H1 (cell line): ENCODE data around the gene ACER1. TPM values are rescaled to one million over a fixed set of nuclear protein-coding genes. Genes with fewer than 3 reads are reported as not detected.

ENCODE experiments used
- CTCF ChIA-PET: fragments of 300-600 bp; sonication (Branson Sonifier 250); formaldehyde crosslinking; loops from one replicate; lab custom pipeline; 2021; ENCODE audit not compliant: partially characterized antibody; lab: Charles Lee
- POLR2A ChIA-PET: fragments of 300-600 bp; sonication (Branson Sonifier 250); formaldehyde crosslinking; loops from one replicate; lab custom pipeline; 2021; ENCODE audit warnings: inconsistent platforms; ENCODE audit not compliant: partially characterized antibody; lab: Charles Lee
- DNase-seq, 2 experiments: peaks; one replicate each; pipeline versions ENCODE4 v3.0.0 to v3.0.0-alpha.2; 2010 to 2022; ENCODE audit warnings: low spot score in 2 of 2, low read depth in 1 of 2, mixed read lengths in 1 of 2
- FAIRE-seq: peaks from 2 replicates; lab custom pipeline; 2011; peaks lifted over from hg19 to GRCh38; lab: Jason Lieb, UNC
- H2AFZ ChIP-seq: 2 replicates; pipeline ENCODE4 v1.8.1; 2012; ENCODE audit warnings: low read length, inconsistent platforms
- H2AK5ac ChIP-seq: 2 replicates; pipeline ENCODE4 v1.6.1; 2013; ENCODE audit warnings: low read depth, low read length
- H2BK120ac ChIP-seq: replicated peaks from 2 replicates; pipeline ENCODE3; 2013; ENCODE audit warnings: low read depth, low read length, inconsistent platforms
- H2BK12ac ChIP-seq: 2 replicates; pipeline ENCODE4 v1.6.1; 2013; ENCODE audit warnings: low read depth, low read length
- H2BK15ac ChIP-seq: 2 replicates; pipeline ENCODE4 v1.6.1; 2013; ENCODE audit warnings: low read length
- H2BK20ac ChIP-seq: 2 replicates; pipeline ENCODE4 v1.6.1; 2013; ENCODE audit warnings: low read length
- H2BK5ac ChIP-seq: 2 replicates; pipeline ENCODE4 v1.6.1; 2013; ENCODE audit warnings: low read depth, low read length
- H3K14ac ChIP-seq: 2 replicates; pipeline ENCODE4 v1.6.1; 2013; ENCODE audit warnings: inconsistent platforms; ENCODE audit not compliant: insufficient read length
- H3K18ac ChIP-seq: 2 replicates; pipeline ENCODE4 v1.6.1; 2013; ENCODE audit warnings: low read length; ENCODE audit errors: extremely low read depth
- H3K23ac ChIP-seq: 2 replicates; pipeline ENCODE4 v1.6.1; 2013; ENCODE audit warnings: inconsistent platforms; ENCODE audit not compliant: insufficient read length
- H3K23me2 ChIP-seq: 2 replicates; pipeline ENCODE4 v1.6.1; 2013; ENCODE audit warnings: low read depth, low read length
- H3K27ac ChIP-seq: 2 replicates; pipeline ENCODE4 v1.6.1; 2011; ENCODE audit warnings: low read depth, low read length, inconsistent platforms
- H3K27me3 ChIP-seq, 4 experiments: replicated peaks in 1 of 4; 1 replicate in 1 of 4; 2 replicates in 3 of 4; pipeline versions ENCODE4 v1.6.1 to v1.8.1; 2011 to 2013; ENCODE audit warnings: low read length in 3 of 4, mild to moderate bottlenecking in 3 of 4, inconsistent platforms in 2 of 4, mixed read lengths in 2 of 4, moderate library complexity in 1 of 4; ENCODE audit not compliant: control insufficient read depth in 3 of 4, insufficient read depth in 3 of 4; ENCODE audit errors: extremely low read depth in 1 of 4
- H3K36me3 ChIP-seq, 4 experiments: 2 replicates each; pipeline versions ENCODE4 v1.6.1 to v1.8.1; 2011 to 2013; ENCODE audit warnings: mild to moderate bottlenecking in 4 of 4, low read length in 3 of 4, moderate library complexity in 2 of 4, control low read depth in 1 of 4, inconsistent platforms in 1 of 4; ENCODE audit not compliant: insufficient read depth in 4 of 4, control insufficient read depth in 2 of 4
- H3K4ac ChIP-seq: replicated peaks from 2 replicates; pipeline ENCODE3; 2013; ENCODE audit warnings: low read length, low read depth, mixed read lengths, inconsistent platforms; ENCODE audit not compliant: insufficient read length
- H3K4me1 ChIP-seq, 4 experiments: replicated peaks in 1 of 4; 1 replicate in 1 of 4; 2 replicates in 3 of 4; pipeline versions ENCODE4 v1.6.1 to v1.8.1; 2011 to 2013; ENCODE audit warnings: low read length in 3 of 4, inconsistent platforms in 2 of 4, mixed read lengths in 1 of 4; ENCODE audit not compliant: insufficient read depth in 4 of 4, control insufficient read depth in 3 of 4
- H3K4me2 ChIP-seq, 2 experiments: 2 replicates each; pipeline versions ENCODE4 v1.6.1 to v1.8.1; 2011 to 2013; ENCODE audit warnings: low read depth in 2 of 2, low read length in 2 of 2, control low read depth in 1 of 2, inconsistent platforms in 1 of 2, mild to moderate bottlenecking in 1 of 2; ENCODE audit not compliant: insufficient read depth in 1 of 2
- H3K4me3 ChIP-seq, 4 experiments: fragments of 200-600, 300-600 bp in 1 of 4; sonication (generic), shearing (Covaris generic), sonication (Bioruptor Twin) in 1 of 4; 2 replicates each; pipeline versions ENCODE4 v1.5.1 to v1.8.1; 2011 to 2016; ENCODE audit warnings: low read length in 4 of 4, low read depth in 3 of 4, control low read depth in 2 of 4, inconsistent platforms in 2 of 4, mild to moderate bottlenecking in 2 of 4, mixed read lengths in 1 of 4, moderate library complexity in 1 of 4; ENCODE audit not compliant: insufficient read depth in 2 of 4; ENCODE audit errors: extremely low read depth in 1 of 4
- H3K56ac ChIP-seq: replicated peaks from 2 replicates; pipeline ENCODE3; 2013; ENCODE audit warnings: low read depth, mild to moderate bottlenecking, mixed read lengths, low read length, inconsistent platforms; ENCODE audit not compliant: insufficient read length
- H3K79me1 ChIP-seq: 2 replicates; pipeline ENCODE4 v1.6.1; 2013; ENCODE audit warnings: low read depth, low read length, control low read depth
- H3K79me2 ChIP-seq, 2 experiments: 2 replicates each; pipeline versions ENCODE4 v1.6.1 to v1.8.1; 2012 to 2013; ENCODE audit warnings: low read length in 2 of 2, mild to moderate bottlenecking in 2 of 2, inconsistent platforms in 1 of 2; ENCODE audit not compliant: insufficient read depth in 2 of 2, control insufficient read depth in 1 of 2
- H3K9ac ChIP-seq, 4 experiments: replicated peaks in 1 of 4; 1 replicate in 1 of 4; 2 replicates in 3 of 4; pipeline versions ENCODE4 v1.6.1 to v1.8.1; 2011 to 2013; ENCODE audit warnings: low read depth in 3 of 4, low read length in 3 of 4, control low read depth in 2 of 4, mild to moderate bottlenecking in 2 of 4, moderate library complexity in 2 of 4, inconsistent platforms in 1 of 4; ENCODE audit errors: extremely low read depth in 1 of 4
- H3K9me3 ChIP-seq, 2 experiments: 2 replicates each; pipeline versions ENCODE4 v1.6.1 to v1.8.1; 2012 to 2013; ENCODE audit warnings: mild to moderate bottlenecking in 2 of 2, moderate library complexity in 2 of 2, control low read depth in 1 of 2, inconsistent platforms in 1 of 2, low read depth in 1 of 2, low read length in 1 of 2, mixed read lengths in 1 of 2; ENCODE audit not compliant: insufficient read depth in 2 of 2
- H4K20me1 ChIP-seq, 2 experiments: replicated peaks in 1 of 2; 2 replicates each; pipeline versions ENCODE3 to v1.8.1; 2011 to 2013; ENCODE audit warnings: inconsistent platforms in 2 of 2, low read length in 2 of 2, mild to moderate bottlenecking in 1 of 2; ENCODE audit not compliant: insufficient read depth in 2 of 2, control insufficient read depth in 1 of 2
- H4K5ac ChIP-seq: 2 replicates; pipeline ENCODE4 v1.6.1; 2013; ENCODE audit warnings: low read length, low read depth, mixed read lengths, inconsistent platforms; ENCODE audit not compliant: insufficient read length
- H4K8ac ChIP-seq: 2 replicates; pipeline ENCODE4 v1.8.0; 2013; ENCODE audit warnings: mild to moderate bottlenecking, moderate library complexity, low read length, inconsistent platforms; ENCODE audit not compliant: insufficient read depth; ENCODE audit errors: extremely low read depth
- H4K91ac ChIP-seq: replicated peaks from 2 replicates; pipeline ENCODE3; 2013; ENCODE audit warnings: low read length, mixed read lengths, inconsistent platforms; ENCODE audit not compliant: insufficient read length
- ASH2L ChIP-seq: fragments of 200-600, 300-600 bp; sonication (generic); IDR thresholded peaks from one replicate; pipeline ENCODE4 v1.7.1; 2017; ENCODE audit warnings: low read length
- ATF2 ChIP-seq: IDR thresholded peaks from 2 replicates; pipeline ENCODE4 v1.6.1; 2012; ENCODE audit warnings: low read length, inconsistent platforms
- HDAC6 ChIP-seq: IDR thresholded peaks from one replicate; pipeline ENCODE4 v1.7.1; 2012; ENCODE audit warnings: low read depth, mild to moderate bottlenecking, inconsistent platforms, low read length, moderate library complexity
- KDM1A ChIP-seq: fragments of 200-600, 300-600 bp; sonication (generic); IDR thresholded peaks from 2 replicates; pipeline ENCODE4 v1.7.1; 2016; ENCODE audit warnings: mild to moderate bottlenecking, low read length, borderline replicate concordance
- KDM5A ChIP-seq: fragments of 200-600 bp; IDR thresholded peaks from 2 replicates; pipeline ENCODE4 v1.7.1; 2012; ENCODE audit warnings: mild to moderate bottlenecking, low read length, inconsistent platforms, mixed read lengths
- MAFK ChIP-seq: IDR thresholded peaks from 2 replicates; pipeline ENCODE4 v1.6.1; 2012; ENCODE audit warnings: low read depth, mild to moderate bottlenecking, improper control_type of control experiment, low read length
- RNF2 ChIP-seq: fragments of 200-900, 300-1000 bp; sonication (generic); IDR thresholded peaks from 2 replicates; pipeline ENCODE4 v1.7.1; 2016; ENCODE audit warnings: borderline replicate concordance, low read depth, mild to moderate bottlenecking, antibody characterized with exemption, low read length; ENCODE audit not compliant: poor library complexity, severe bottlenecking; ENCODE audit errors: missing control alignments
- TAF1 ChIP-seq: IDR thresholded peaks from 2 replicates; pipeline ENCODE4 v1.6.1; 2011; ENCODE audit warnings: mild to moderate bottlenecking, low read depth, low read length
- TEAD4 ChIP-seq: IDR thresholded peaks from 2 replicates; pipeline ENCODE4 v1.6.1; 2012; ENCODE audit warnings: low read depth, low read length, inconsistent platforms, mixed read lengths
- WGBS, 2 experiments: shearing (Covaris generic) in 1 of 2; methylation state at CpG; one replicate each; pipeline versions ENCODE4 v1.1.6 to v1.1.7; 2013 to 2015; ENCODE audit warnings: low lambda C conversion rate in 2 of 2, mixed read lengths in 2 of 2, inconsistent platforms in 1 of 2, low coverage in 1 of 2, missing lambda C conversion rate in 1 of 2; ENCODE audit not compliant: insufficient replicate concordance in 2 of 2, insufficient coverage in 1 of 2, insufficient read length in 1 of 2; ENCODE audit errors: extremely low coverage in 1 of 2, missing lambda C conversion rate in 1 of 2; 5-methylcytosine and 5-hydroxymethylcytosine counted together
- polyA plus RNA-seq, 7 experiments: library from polyadenylated mRNA; depleted of rRNA in 3 of 7; stranded (reverse) in 5 of 7; unstranded in 2 of 7; fragments of >200 nt in 5 of 7; fragments of 200-250 nt in 2 of 7; gene quantifications; 1 replicate in 5 of 7; 2 replicates in 1 of 7; 4 replicates in 1 of 7; pipeline versions ENCODE4 v1.2.1 to v1.2.3, GENCODE V29; 2011 to 2013; ENCODE audit warnings: missing spikeins in 2 of 7, mixed read lengths in 2 of 7
- total RNA-seq: library from RNA; stranded (reverse); fragmentation: NEBNext Ultra II Directional; extraction: Animal tissue kit (Norgen Biotek cat#: 25700); gene quantifications from 2 replicates; pipeline ENCODE4 v1.2.1, GENCODE V29; 2021

Gene ACER1
- total and polyA plus RNA-seq, 2 of the 8 experiments (the other 6 are each of a cell fraction or from before 2014, with no cell fraction given) = 0.05 TPM; not detected in 1

GRCh38 chr19:6263306-6263705 is 70.1 kb downstream of the ACER1 start:
- peaks cover 3 to 21% (median 18%) of the 10 kb centered on the region in 4 experiments; a peak in 6 of 8 replicates for H3K36me3 ChIP-seq
- no peak overlapping the region for H2BK5ac ChIP-seq
- H2BK120ac ChIP-seq = no peak overlapping the region
- TF ChIP-seq TAF1 = no peak
- TF ChIP-seq RNF2 = no peak
- TF ChIP-seq KDM1A = no peak
- no peak for TF ChIP-seq HDAC6
- no peak for TF ChIP-seq ASH2L
- no peak for TF ChIP-seq MAFK
- no peak for TF ChIP-seq TEAD4
- TF ChIP-seq ATF2 = no peak
- TF ChIP-seq KDM5A = no peak
- TF ChIP-seq, all 59 proteins: peak for 0
- no peaks in the 10 kb centered on the region for H3K9me3 ChIP-seq
- H3K27me3 ChIP-seq = no peaks in the 10 kb centered on the region
- H2BK20ac ChIP-seq = no peak overlapping the region
- H2AFZ ChIP-seq = no peak overlapping the region
- H4K8ac ChIP-seq = no peak overlapping the region
- peaks cover 23% of the 10 kb centered on the region for H3K79me1 ChIP-seq
- H3K18ac ChIP-seq = no peak overlapping the region
- DNase-seq = no peak
- no peaks in the 10 kb centered on the region for H3K23me2 ChIP-seq
- H4K5ac ChIP-seq = no peak overlapping the region
- no peak overlapping the region for H3K14ac ChIP-seq
- no peak for FAIRE-seq
- no peak overlapping the region for H3K4me2 ChIP-seq
- 85% methylated on average over 12 of the region's 12 CpGs; no CpG with 5 or more reads in 1 of the 2 experiments for WGBS, 2 experiments
- no peak overlapping the region for H2BK15ac ChIP-seq
- no peak overlapping the region for H3K27ac ChIP-seq
- no peak overlapping the region for H3K56ac ChIP-seq
- CTCF ChIA-PET = no interaction called here
- peaks cover 4 to 23% of the 10 kb centered on the region in 2 experiments for H4K20me1 ChIP-seq
- no peak overlapping the region for H2BK12ac ChIP-seq
- POLR2A ChIA-PET = no interaction called here
- H3K9ac ChIP-seq = no peak overlapping the region
- no peak overlapping the region for H4K91ac ChIP-seq
- peaks cover 0 to 54% of the 10 kb centered on the region in 2 experiments; a peak in 2 of 4 replicates for H3K79me2 ChIP-seq
- no peaks in the 10 kb centered on the region; a peak in 4 of 7 replicates for H3K4me1 ChIP-seq
- H3K4me3 ChIP-seq = no peak overlapping the region
- H2AK5ac ChIP-seq = no peak overlapping the region
- no peak overlapping the region for H3K23ac ChIP-seq
- peak overlapping the region; percentile 8 for H3K4ac ChIP-seq
